Measurements from ENCODE around the gene NLRP1.

- TF ChIP-seq BACH1 (tag; IDR thresholded peaks at IDR 0.05) (no peak), PHF8 (IDR thresholded peaks at IDR 0.05; ENCODE audit: borderline replicate concordance, low read length) (no peak), SMC3 (conservative IDR thresholded peaks at IDR 0.05; ENCODE audit: insufficient read depth, low read depth, low read length) (no peak), POLR2AphosphoS2 (IDR thresholded peaks at IDR 0.05; ENCODE audit: low read length) (no peak), FOXP4 (CRISPR knock-in tag; IDR thresholded peaks at IDR 0.05; ENCODE audit: borderline replicate concordance) (no peak)
These were observed 78.0 kb downstream of the NLRP1 start for GRCh38 chr17:5506307-5506706.

Data from K562 (cell line).